NK-92 treated with Interleukin-12 subunit alpha and Interleukin-12 subunit beta, amount 100 ng/mL, for 24 hours (cell line): ENCODE results near the gene SLC28A1.

ENCODE experiments used
- DNase-seq: peaks from one replicate; lab custom pipeline; 2025; lab: John Stamatoyannopoulos, UW

SLC28A1 gene

GRCh38 chr15:84886211-84886983 lies 1.9 kb downstream of the SLC28A1 start:
- no peak for DNase-seq

GRCh38 chr15:84886984-84887299 lies 2.5 kb downstream of the SLC28A1 start:
- no peak for DNase-seq

GRCh38 chr15:84887938-84888337 lies 3.5 kb downstream of the SLC28A1 start:
- no peak for DNase-seq

- no peak for DNase-seq
These were observed 4.2 kb downstream of the SLC28A1 start for GRCh38 chr15:84888639-84889038.

- no peak for DNase-seq
These were observed 5.0 kb downstream of the SLC28A1 start for GRCh38 chr15:84889313-84889990.

GRCh38 chr15:84889991-84890669 lies 5.7 kb downstream of the SLC28A1 start:
- DNase-seq = no peak

GRCh38 chr15:84890670-84891162 lies 6.3 kb downstream of the SLC28A1 start:
- no peak for DNase-seq

- DNase-seq = no peak
These were observed 6.9 kb downstream of the SLC28A1 start for GRCh38 chr15:84891339-84891738.

- DNase-seq = no peak
These were observed 8.4 kb downstream of the SLC28A1 start for GRCh38 chr15:84892786-84893307.

GRCh38 chr15:84893607-84894006 lies 9.1 kb downstream of the SLC28A1 start:
- DNase-seq = no peak

- no peak for DNase-seq
These were observed 10.4 kb downstream of the SLC28A1 start for GRCh38 chr15:84894736-84895425.

- no peak for DNase-seq
These were observed 14.3 kb downstream of the SLC28A1 start for GRCh38 chr15:84898761-84899160.

- no peak for DNase-seq
These were observed 15.3 kb downstream of the SLC28A1 start for GRCh38 chr15:84899750-84900149.

GRCh38 chr15:84901540-84901939 lies 17.1 kb downstream of the SLC28A1 start:
- no peak for DNase-seq

GRCh38 chr15:84903751-84904150 lies 19.3 kb downstream of the SLC28A1 start:
- DNase-seq = no peak

GRCh38 chr15:84904419-84904818 lies 20.0 kb downstream of the SLC28A1 start:
- no peak for DNase-seq

GRCh38 chr15:84905016-84905916 lies 20.8 kb downstream of the SLC28A1 start:
- no peak for DNase-seq

- no peak for DNase-seq
These were observed 23.3 kb downstream of the SLC28A1 start for GRCh38 chr15:84907731-84908130.

- DNase-seq = no peak
These were observed 24.1 kb downstream of the SLC28A1 start for GRCh38 chr15:84908564-84908963.

GRCh38 chr15:84909029-84909428 lies 24.6 kb downstream of the SLC28A1 start:
- no peak for DNase-seq

GRCh38 chr15:84909782-84910181 lies 25.3 kb downstream of the SLC28A1 start:
- DNase-seq = no peak
